Chondrocyte (in vitro differentiated cells): Measurements from ENCODE around the gene CREB5. TPM values are rescaled to one million over a fixed set of nuclear protein-coding genes. Genes with fewer than 3 reads are reported as not detected.

Experiments used
- DNase-seq: peaks from one replicate; pipeline ENCODE4 v3.0.0; 2021; ENCODE audit warnings: mixed read lengths, low spot score
- H3K27ac Mint-ChIP-seq: one replicate; pipeline ENCODE4 v1.8.0; 2021; ENCODE audit warnings: mild to moderate bottlenecking, moderate library complexity, mixed read lengths; ENCODE audit not compliant: unreplicated experiment
- H3K27me3 Mint-ChIP-seq: 2 replicates; pipeline ENCODE4 v1.8.0; 2021; ENCODE audit warnings: low read depth, mixed read lengths
- H3K36me3 Mint-ChIP-seq: 2 replicates; pipeline ENCODE4 v1.8.0; 2021; ENCODE audit warnings: low read depth, mixed read lengths
- H3K4me1 Mint-ChIP-seq: 2 replicates; pipeline ENCODE4 v1.8.0; 2021; ENCODE audit warnings: low read depth, mild to moderate bottlenecking, mixed read lengths
- H3K4me3 Mint-ChIP-seq: one replicate; pipeline ENCODE4 v1.8.0; 2021; ENCODE audit warnings: mild to moderate bottlenecking, moderate library complexity, mixed read lengths; ENCODE audit not compliant: unreplicated experiment
- H3K9me3 Mint-ChIP-seq: 2 replicates; pipeline ENCODE4 v1.8.0; 2021; ENCODE audit warnings: low read depth, mixed read lengths
- total RNA-seq: library from RNA; stranded (reverse); gene quantifications from 3 replicates; pipeline ENCODE4 v1.2.1, GENCODE V29; 2021
- TF ChIP-seq, protein P1 (sequence below): fragments of 200-600 bp; sonication (generic); IDR thresholded peaks from 2 replicates; pipeline ENCODE4 v1.5.0; 2021; ENCODE audit warnings: antibody characterized with exemption, mild to moderate bottlenecking, moderate library complexity

CREB5 gene
- total RNA-seq, 1 donor from 2014 or later, result 8.2 TPM

DNA sequence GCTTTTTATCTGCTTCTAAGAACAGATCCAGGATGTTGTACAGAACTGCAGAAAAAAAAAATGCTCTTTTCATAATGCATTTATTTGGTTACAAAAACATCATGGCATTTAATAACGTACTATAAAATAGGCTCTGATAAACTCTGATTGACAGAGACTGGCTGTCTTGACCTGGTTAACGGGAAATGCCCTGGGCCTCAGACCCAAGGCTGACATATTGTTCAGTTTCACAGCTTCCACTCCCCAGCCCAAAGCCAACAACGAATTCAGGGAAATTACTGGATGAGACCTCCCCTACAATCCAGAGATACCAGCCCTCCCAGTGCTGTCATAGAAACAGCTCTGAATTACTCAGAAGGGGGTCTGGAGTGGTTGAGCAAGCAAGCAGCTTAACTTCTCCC, 260.1 kb downstream of the CREB5 start:
- no peak for DNase-seq

DNA sequence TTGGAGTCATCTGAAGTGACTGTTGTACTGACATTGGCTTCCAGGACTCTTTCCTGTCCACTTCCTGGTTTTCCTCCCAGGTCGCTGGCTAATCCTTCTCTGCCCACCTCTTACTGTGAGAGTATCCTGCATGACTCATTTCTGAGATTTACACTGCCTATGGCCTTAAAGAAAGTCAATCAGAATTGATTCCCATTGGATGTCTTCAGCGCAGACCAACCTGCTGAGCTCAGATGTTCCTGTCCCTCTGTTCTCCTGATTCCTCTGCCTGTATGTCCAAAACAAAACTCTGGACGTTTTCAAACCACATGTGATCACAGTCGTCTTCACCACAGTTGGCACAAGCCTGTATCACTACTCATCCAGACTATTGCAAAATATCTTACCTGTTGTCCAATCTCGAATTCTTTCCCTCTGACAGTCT, 262.1 kb downstream of the CREB5 start:
- H3K4me3 Mint-ChIP-seq, result no peak overlapping the region
- TF ChIP-seq, protein P1, sequence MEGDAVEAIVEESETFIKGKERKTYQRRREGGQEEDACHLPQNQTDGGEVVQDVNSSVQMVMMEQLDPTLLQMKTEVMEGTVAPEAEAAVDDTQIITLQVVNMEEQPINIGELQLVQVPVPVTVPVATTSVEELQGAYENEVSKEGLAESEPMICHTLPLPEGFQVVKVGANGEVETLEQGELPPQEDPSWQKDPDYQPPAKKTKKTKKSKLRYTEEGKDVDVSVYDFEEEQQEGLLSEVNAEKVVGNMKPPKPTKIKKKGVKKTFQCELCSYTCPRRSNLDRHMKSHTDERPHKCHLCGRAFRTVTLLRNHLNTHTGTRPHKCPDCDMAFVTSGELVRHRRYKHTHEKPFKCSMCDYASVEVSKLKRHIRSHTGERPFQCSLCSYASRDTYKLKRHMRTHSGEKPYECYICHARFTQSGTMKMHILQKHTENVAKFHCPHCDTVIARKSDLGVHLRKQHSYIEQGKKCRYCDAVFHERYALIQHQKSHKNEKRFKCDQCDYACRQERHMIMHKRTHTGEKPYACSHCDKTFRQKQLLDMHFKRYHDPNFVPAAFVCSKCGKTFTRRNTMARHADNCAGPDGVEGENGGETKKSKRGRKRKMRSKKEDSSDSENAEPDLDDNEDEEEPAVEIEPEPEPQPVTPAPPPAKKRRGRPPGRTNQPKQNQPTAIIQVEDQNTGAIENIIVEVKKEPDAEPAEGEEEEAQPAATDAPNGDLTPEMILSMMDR, result no peak
- H3K27ac Mint-ChIP-seq, result no peak overlapping the region

More for the DNA sequence above, 260.1 kb downstream of the CREB5 start:
- Mint-ChIP-seq H3K9me3 (no peaks in the 10 kb centered on the region), H3K36me3 (no peaks in the 10 kb centered on the region), H3K4me1 (no peaks in the 10 kb centered on the region), H3K4me3 (no peak overlapping the region), H3K27me3 (no peaks in the 10 kb centered on the region), H3K27ac (no peak overlapping the region)
- TF ChIP-seq, protein P1, result no peak

DNA sequence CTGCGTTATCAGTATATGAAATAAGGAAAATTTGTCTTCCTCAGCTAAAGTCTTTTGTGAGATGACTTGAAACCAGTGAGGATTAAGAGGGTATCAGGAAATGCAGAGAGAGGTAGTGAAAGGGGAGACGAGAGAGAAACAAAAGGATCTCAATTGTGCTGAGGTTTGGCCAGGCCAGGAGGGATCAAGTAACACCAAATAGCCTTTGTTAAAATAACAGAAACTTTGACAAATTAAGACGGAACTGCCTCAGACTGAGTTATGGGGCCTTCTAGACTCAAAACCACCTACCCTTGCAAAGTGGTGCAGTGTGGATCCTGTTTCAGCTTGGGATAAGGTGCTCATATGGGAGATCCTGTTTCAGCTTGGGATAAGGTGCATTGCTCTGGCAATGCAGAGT, 263.1 kb downstream of the CREB5 start:
- H3K27me3 Mint-ChIP-seq, result no peaks in the 10 kb centered on the region
- no peak overlapping the region for H3K4me3 Mint-ChIP-seq
- peaks cover 7% of the 10 kb centered on the region for H3K4me1 Mint-ChIP-seq
- DNase-seq, result no peak
- H3K36me3 Mint-ChIP-seq, result no peaks in the 10 kb centered on the region
- H3K27ac Mint-ChIP-seq, result no peak overlapping the region
- TF ChIP-seq, protein P1, result no peak
- no peaks in the 10 kb centered on the region for H3K9me3 Mint-ChIP-seq

More for the DNA sequence above, 262.1 kb downstream of the CREB5 start:
- DNase-seq, result no peak
- H3K9me3 Mint-ChIP-seq, result no peaks in the 10 kb centered on the region
- H3K27me3 Mint-ChIP-seq, result no peaks in the 10 kb centered on the region
- peaks cover 7% of the 10 kb centered on the region for H3K4me1 Mint-ChIP-seq
- no peaks in the 10 kb centered on the region for H3K36me3 Mint-ChIP-seq

DNA sequence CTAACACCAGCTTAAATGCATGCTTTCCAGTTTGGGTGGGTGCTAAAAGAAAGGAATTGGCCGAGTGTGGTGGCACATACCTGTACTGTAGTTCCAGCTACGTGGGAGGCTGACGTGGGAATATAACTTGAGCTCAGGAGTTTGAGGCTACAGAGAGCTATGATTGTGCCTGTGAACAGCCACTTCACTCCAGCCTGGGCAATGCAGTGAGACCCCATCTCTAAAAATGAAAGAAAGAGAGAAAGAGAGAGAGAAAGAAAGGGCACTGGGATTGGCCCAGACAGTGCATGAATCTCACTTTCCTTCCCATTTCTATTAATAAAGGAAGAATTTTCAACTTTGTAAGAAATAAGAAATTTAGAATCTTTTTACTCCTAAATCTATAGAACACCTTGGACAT, 265.4 kb downstream of the CREB5 start:
- Mint-ChIP-seq H3K4me3 (no peak overlapping the region), H3K9me3 (no peaks in the 10 kb centered on the region), H3K27ac (no peak overlapping the region), H3K36me3 (no peaks in the 10 kb centered on the region), H3K27me3 (no peaks in the 10 kb centered on the region), H3K4me1 (peaks cover 7% of the 10 kb centered on the region)
- TF ChIP-seq, protein P1, result no peak
- no peak for DNase-seq

DNA sequence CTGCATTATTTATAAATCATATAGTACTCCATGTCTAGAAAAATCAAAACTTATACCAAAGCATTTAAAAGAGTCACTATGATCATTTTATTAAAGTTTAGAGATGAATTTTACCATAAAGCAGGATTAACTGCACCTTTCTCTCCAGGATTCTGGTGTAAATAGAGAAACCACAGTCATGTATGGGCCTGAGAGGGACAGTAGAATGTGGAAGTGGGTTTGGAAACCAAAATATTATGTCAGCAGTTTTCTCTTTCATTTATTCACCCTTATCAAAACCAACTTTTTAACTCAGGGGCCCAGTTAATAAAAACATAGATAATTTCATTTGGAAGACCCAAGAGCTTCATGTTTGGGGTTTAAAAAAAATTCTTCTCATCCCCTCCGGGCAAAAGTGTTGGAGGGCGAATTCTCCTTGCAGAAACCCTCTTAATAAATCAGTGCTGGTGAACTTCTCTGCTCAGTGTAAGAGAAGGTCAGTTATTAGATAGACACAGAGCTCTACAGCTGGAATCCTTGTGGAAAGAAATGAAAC, 266.2 kb downstream of the CREB5 start:
- TF ChIP-seq, protein P1, result no peak
- H3K27ac Mint-ChIP-seq, result no peak overlapping the region
- H3K9me3 Mint-ChIP-seq, result no peaks in the 10 kb centered on the region
- H3K36me3 Mint-ChIP-seq, result no peaks in the 10 kb centered on the region
- peaks cover 1% of the 10 kb centered on the region for H3K27me3 Mint-ChIP-seq
- H3K4me3 Mint-ChIP-seq, result no peak overlapping the region
- peaks cover 7% of the 10 kb centered on the region for H3K4me1 Mint-ChIP-seq
- DNase-seq, result no peak
